ENCODE measurements around the gene CDK11A. TPM values are rescaled to one million over a fixed set of nuclear protein-coding genes. Genes with fewer than 3 reads are reported as not detected.
"Not testable (repeated sequence)": the region's sequence is repeated elsewhere in the genome, so short reads cannot be mapped to it uniquely, and the experiment has no call there.

Gene CDK11A
- total and polyA plus RNA-seq, 4 donors, result 6.8 to 41.4 (median 26.2) TPM

DNA sequence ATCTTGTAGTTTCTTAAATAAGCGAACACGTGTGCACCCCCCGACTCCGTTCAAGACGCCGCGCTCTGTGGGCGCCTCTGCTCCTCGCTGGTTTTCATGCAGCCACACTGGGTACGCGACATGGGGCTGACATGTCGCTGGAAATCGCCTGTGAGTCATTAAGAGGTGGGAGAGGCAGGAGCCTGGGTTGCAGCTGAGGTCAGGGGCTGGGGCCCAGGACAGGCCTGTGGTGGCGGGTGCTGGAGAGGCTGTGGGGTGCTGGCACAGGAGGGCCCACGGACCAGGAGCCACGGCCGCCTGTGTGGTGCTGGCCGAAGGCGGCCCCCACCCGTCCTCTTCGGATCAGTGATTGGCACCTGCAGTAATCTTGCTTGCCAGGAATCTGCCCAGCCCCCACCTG is 49.4 kb downstream of the CDK11A start:
- H3K4me1 ChIP-seq (ENCODE audit: control insufficient read depth, insufficient read depth, low read length), result peaks cover 22% of the 10 kb centered on the region
- not testable (repeated sequence) for H3K4me3 ChIP-seq (ENCODE audit: low read depth, low read length); H3K27me3 ChIP-seq (ENCODE audit: control insufficient read depth, insufficient read depth, low read length); H3K9me3 ChIP-seq (ENCODE audit: control insufficient read depth, insufficient read depth, low read length); DNase-seq (ENCODE audit: low read depth in 4 of 6, low spot score in 6 of 6); H3K27ac ChIP-seq (ENCODE audit: low read depth, low read length)
- 98% methylated on average over 14 of the region's 21 CpGs for WGBS (ENCODE audit: insufficient coverage)
- H3K36me3 ChIP-seq (ENCODE audit: control insufficient read depth, insufficient read depth, low read length), result peaks cover 64% of the 10 kb centered on the region

DNA sequence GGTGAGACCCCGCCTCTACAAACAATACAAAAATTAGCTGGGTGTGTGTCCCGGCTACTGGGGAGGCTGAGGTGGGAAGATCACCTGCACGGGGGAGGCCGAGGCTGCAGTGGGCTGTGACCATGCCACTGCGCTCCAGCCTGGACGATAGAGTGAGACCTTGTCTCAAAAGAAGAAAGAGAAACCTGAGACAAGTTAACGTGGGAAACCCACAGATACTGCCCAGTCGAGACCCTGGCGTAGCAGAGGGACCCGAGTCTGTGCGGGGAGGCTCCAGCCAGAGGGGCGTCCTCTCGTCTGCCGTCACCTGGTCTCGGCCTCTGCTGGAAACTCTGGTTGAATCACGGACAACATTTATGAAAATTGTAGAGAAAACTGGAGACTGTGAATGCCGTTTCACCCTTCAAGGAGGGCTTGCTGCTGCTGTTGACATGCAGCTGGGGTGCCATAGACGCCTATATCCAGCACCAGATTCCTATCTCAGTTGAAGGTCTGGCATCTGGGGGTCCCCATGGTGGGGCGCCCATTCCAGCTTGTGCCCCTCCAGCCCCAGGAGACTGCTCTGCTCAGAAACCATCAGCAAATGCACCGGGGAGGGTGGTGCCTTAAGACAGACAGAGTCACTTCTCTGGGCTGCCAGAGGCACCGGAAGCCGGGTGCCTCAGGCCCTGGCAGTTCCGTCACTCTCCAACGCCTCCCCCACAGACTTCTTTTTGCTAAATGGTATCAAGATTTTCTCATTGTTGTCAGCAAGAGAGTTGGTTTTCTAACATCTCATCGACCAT is 51.8 kb downstream of the CDK11A start:
- Histone ChIP-seq H3K27me3 (ENCODE audit: control insufficient read depth, insufficient read depth, low read length) (no peaks in the 10 kb centered on the region), H3K9me3 (ENCODE audit: control insufficient read depth, insufficient read depth, low read length) (no peaks in the 10 kb centered on the region), H3K27ac (ENCODE audit: low read depth, low read length) (no peak overlapping the region), H3K4me1 (ENCODE audit: control insufficient read depth, insufficient read depth, low read length) (peaks cover 2% of the 10 kb centered on the region), H3K4me3 (ENCODE audit: low read depth, low read length) (no peak overlapping the region), H3K36me3 (ENCODE audit: control insufficient read depth, insufficient read depth, low read length) (peaks cover 59% of the 10 kb centered on the region)
- WGBS (ENCODE audit: insufficient coverage), result 98% methylated on average over 20 of the region's 25 CpGs
- no peak for DNase-seq (ENCODE audit: low read depth in 4 of 6, low spot score in 6 of 6)

DNA sequence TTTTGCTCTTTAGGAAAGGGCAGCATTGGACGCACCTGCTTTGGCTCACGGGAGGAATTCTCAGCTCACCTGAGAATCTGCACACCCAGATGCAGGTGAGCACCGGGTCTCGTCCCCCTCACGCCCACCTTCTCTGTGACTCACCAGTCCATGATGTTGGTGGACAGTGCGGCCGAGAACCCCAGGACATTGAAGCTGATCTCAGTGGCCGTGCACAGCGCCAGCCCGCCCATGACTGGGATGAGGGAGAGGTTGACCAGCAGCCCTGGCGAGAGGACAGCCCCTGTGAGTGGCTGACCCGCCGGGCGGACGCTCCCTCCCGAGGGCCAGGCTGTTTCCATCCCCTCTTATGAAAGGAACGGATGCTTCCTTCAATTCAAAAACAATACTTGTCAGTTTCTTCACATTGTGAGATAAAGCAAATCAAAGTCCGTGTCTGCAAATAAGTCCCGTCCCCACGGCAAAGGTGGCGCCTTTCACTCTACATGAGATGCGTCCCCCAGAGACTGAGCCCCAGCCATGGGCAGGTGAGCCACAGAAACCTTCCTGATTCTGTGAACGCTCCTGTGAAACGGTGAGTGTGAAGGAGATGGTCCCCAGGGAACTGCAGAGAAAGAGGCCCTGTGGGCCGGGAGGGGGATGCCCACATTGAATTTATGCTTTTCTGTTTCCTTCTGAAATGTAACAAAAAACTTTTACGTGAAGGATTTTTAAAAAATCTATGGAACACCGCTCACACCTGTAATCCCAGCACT is 52.6 kb downstream of the CDK11A start:
- no peak for DNase-seq (ENCODE audit: low read depth in 4 of 6, low spot score in 6 of 6)
- Histone ChIP-seq H3K4me1 (ENCODE audit: control insufficient read depth, insufficient read depth, low read length) (no peaks in the 10 kb centered on the region), H3K9me3 (ENCODE audit: control insufficient read depth, insufficient read depth, low read length) (no peaks in the 10 kb centered on the region), H3K4me3 (ENCODE audit: low read depth, low read length) (no peak overlapping the region), H3K27ac (ENCODE audit: low read depth, low read length) (no peak overlapping the region), H3K27me3 (ENCODE audit: control insufficient read depth, insufficient read depth, low read length) (no peaks in the 10 kb centered on the region), H3K36me3 (ENCODE audit: control insufficient read depth, insufficient read depth, low read length) (peaks cover 59% of the 10 kb centered on the region)
- WGBS (ENCODE audit: insufficient coverage), result 93% methylated on average over 19 of the region's 27 CpGs

DNA sequence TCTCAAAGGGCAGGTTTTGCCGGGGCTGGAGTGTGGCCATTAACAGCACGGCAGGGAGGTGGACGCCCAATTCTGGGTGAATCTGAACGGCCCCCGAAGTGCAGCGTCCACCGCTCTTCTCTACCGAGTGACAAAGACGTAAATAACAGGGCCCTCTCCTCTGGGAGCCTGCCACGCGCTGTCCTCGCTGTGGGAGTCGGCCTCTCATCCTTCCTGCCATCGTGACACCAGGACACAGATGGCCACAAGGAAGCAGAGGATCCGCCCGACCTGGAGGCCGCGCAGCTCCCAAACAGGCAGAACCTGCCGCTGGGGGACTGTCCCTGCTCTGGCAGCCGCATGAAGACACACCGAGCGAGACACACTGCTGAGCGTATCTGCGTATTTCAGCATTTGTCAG is 53.3 kb downstream of the CDK11A start:
- Histone ChIP-seq H3K36me3 (ENCODE audit: control insufficient read depth, insufficient read depth, low read length) (peaks cover 65% of the 10 kb centered on the region), H3K4me1 (ENCODE audit: control insufficient read depth, insufficient read depth, low read length) (no peaks in the 10 kb centered on the region), H3K27me3 (ENCODE audit: control insufficient read depth, insufficient read depth, low read length) (no peaks in the 10 kb centered on the region), H3K4me3 (ENCODE audit: low read depth, low read length) (no peak overlapping the region), H3K27ac (ENCODE audit: low read depth, low read length) (no peak overlapping the region), H3K9me3 (ENCODE audit: control insufficient read depth, insufficient read depth, low read length) (no peaks in the 10 kb centered on the region)
- WGBS (ENCODE audit: insufficient coverage), result 95% methylated on average over 24 of the region's 24 CpGs
- DNase-seq (ENCODE audit: low read depth in 4 of 6, low spot score in 6 of 6), result no peak

DNA sequence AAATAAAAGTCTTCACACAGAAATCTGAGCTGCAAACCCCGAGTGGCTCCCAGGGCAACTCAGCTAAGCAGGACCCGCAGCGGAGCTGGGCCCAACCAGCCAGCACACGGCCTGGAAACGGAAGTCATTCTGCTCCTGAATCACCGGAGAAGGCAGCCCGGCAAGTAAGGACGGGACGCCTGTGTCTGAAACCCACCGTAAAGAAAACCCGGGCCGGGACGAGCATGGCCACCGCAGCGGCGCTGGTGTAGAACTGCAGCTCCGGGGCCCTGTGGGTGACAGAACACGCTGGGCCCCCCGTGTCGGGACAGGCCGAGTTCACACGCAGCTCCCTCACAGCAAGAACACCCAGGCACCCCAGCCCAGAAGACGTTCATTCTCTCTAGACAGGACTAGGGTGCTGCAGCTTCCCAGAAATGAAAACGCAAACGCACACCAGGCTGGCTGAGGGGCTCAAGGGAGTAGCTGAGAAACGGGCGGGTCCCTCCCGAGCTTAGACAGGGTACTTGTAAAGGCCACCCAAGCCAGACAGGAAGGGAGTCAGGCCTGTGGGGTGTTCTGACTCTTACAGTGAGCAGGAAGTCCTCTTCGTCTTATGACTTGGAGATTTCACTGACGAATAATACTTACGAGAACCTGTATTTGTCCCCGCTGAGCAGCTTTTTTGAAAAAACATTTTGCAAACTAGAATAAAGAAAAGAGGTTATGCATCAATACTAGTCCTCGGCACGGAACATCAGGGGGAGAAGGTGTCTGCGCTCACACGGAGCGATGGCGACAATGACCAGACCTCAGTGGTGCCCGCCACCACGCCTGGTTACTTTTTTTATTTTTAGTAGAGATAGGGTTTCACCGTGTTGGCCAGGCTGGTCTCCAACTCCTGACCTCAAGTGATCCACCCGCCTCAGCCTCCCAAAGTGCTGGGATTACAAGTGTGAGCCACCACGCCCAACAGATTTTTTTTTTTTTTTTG is 54.4 kb downstream of the CDK11A start:
- H3K9me3 ChIP-seq (ENCODE audit: control insufficient read depth, insufficient read depth, low read length), result no peaks in the 10 kb centered on the region
- H3K4me1 ChIP-seq (ENCODE audit: control insufficient read depth, insufficient read depth, low read length), result no peaks in the 10 kb centered on the region
- H3K36me3 ChIP-seq (ENCODE audit: control insufficient read depth, insufficient read depth, low read length), result peaks cover 71% of the 10 kb centered on the region
- H3K27me3 ChIP-seq (ENCODE audit: control insufficient read depth, insufficient read depth, low read length), result no peaks in the 10 kb centered on the region
- WGBS (ENCODE audit: insufficient coverage), result 94% methylated on average over 37 of the region's 43 CpGs
- H3K4me3 ChIP-seq (ENCODE audit: low read depth, low read length), result no peak overlapping the region
- DNase-seq (ENCODE audit: low read depth in 4 of 6, low spot score in 6 of 6), result no peak
- H3K27ac ChIP-seq (ENCODE audit: low read depth, low read length), result no peak overlapping the region

DNA sequence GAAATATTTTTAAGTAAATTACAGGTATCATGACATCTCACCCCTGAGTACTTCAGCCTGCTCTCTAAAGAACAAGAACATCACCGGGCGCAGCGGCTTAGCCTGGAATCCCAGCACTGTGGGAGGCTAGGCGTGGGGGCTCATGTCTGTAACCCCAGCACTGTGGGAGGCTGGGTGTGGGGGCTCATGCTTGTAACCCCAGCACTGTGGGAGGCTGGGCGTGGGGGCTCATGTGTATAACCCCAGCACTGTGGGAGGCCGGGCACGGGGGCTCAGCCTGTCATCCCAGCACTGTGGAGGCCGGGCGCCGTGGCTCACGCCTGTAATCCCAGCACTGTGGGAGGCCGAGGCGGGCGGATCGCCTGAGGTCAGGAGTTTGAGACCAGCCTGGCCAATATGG is 57.6 kb downstream of the CDK11A start:
- WGBS (ENCODE audit: insufficient coverage), result 92% methylated on average over 6 of the region's 15 CpGs
- Histone ChIP-seq H3K27ac (ENCODE audit: low read depth, low read length) (no peak overlapping the region), H3K4me3 (ENCODE audit: low read depth, low read length) (no peak overlapping the region), H3K4me1 (ENCODE audit: control insufficient read depth, insufficient read depth, low read length) (no peaks in the 10 kb centered on the region), H3K27me3 (ENCODE audit: control insufficient read depth, insufficient read depth, low read length) (no peaks in the 10 kb centered on the region), H3K36me3 (ENCODE audit: control insufficient read depth, insufficient read depth, low read length) (peaks cover 65% of the 10 kb centered on the region), H3K9me3 (ENCODE audit: control insufficient read depth, insufficient read depth, low read length) (no peaks in the 10 kb centered on the region)
- no peak for DNase-seq (ENCODE audit: low read depth in 4 of 6, low spot score in 6 of 6)

DNA sequence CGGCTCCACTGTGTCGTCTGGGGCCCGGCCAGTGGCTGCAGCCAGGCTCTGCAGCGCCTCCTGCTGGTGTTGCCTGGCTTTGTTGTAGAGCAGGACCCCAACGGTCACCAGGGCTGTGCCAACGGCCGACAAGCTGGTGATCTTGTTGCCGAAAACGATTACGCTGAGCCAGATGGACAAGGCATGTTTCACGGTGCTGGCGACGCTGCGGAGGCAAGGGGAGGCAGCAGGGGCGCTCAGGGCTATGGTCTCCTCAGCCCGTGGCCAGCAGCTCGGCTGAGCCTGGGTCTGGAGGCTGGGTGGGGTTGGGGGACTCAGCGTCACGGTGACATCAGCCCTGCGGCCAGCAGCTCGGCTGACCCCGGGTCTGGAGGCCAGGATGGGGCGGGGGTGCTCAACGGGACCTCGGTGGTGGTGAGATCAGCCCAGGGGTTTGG is 58.3 kb downstream of the CDK11A start:
- DNase-seq (ENCODE audit: low read depth in 4 of 6, low spot score in 6 of 6), result no peak
- Histone ChIP-seq H3K9me3 (ENCODE audit: control insufficient read depth, insufficient read depth, low read length) (no peaks in the 10 kb centered on the region), H3K4me1 (ENCODE audit: control insufficient read depth, insufficient read depth, low read length) (no peaks in the 10 kb centered on the region), H3K27ac (ENCODE audit: low read depth, low read length) (no peak overlapping the region), H3K4me3 (ENCODE audit: low read depth, low read length) (no peak overlapping the region), H3K27me3 (ENCODE audit: control insufficient read depth, insufficient read depth, low read length) (no peaks in the 10 kb centered on the region), H3K36me3 (ENCODE audit: control insufficient read depth, insufficient read depth, low read length) (peaks cover 58% of the 10 kb centered on the region)
- 84% methylated on average over 25 of the region's 25 CpGs for WGBS (ENCODE audit: insufficient coverage)

DNA sequence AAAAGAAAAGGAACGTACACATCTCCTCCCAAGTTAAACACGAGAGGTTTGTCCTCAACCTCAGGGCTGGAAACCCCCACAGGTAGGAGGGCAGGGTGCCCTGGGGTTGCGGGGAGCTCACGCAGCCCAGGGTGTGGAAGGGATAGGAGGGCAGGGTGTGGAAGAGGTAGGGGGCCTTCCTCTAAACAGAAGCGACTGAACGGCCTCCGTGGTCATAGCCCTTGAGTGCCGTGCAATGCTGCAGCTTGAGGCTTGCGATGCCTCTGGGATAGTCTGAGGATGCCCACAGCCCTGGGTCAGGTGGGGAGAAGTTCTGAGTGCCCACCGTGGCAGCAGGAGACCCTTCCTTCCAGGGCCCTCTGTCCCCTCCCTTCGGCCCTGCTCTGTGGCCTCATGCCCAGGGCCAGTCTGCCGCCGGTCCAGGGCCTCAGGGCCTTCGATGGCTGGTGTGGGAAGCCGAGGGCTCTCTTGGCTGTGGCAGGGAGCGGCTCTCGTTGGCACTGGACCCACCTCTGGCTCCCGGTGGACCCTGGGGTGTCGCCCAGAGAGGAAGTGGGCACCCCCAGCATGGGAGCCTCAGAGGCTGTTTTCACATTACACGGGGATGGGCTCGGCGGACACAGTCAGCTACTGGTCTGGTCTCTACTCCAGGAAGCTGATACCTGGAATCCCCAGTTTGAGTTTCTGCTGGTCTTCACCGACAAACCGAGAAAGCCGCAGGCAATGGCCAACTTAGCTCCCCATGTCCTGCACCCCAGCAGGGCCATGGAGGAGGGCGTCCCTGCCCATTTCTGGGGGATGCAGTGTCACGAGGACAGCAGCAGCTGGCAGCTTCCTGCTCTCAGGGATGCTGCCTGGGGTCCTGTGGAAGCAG is 59.0 kb downstream of the CDK11A start:
- DNase-seq (ENCODE audit: low read depth in 4 of 6, low spot score in 6 of 6), result no peak
- Histone ChIP-seq H3K27ac (ENCODE audit: low read depth, low read length) (no peak overlapping the region), H3K9me3 (ENCODE audit: control insufficient read depth, insufficient read depth, low read length) (no peaks in the 10 kb centered on the region), H3K4me3 (ENCODE audit: low read depth, low read length) (no peak overlapping the region), H3K4me1 (ENCODE audit: control insufficient read depth, insufficient read depth, low read length) (no peaks in the 10 kb centered on the region), H3K36me3 (ENCODE audit: control insufficient read depth, insufficient read depth, low read length) (peaks cover 52% of the 10 kb centered on the region), H3K27me3 (ENCODE audit: control insufficient read depth, insufficient read depth, low read length) (no peaks in the 10 kb centered on the region)
- WGBS (ENCODE audit: insufficient coverage), result 94% methylated on average over 25 of the region's 27 CpGs
